ENCODE data around the gene IFIT1. TPM values are rescaled to one million over a fixed set of nuclear protein-coding genes. Genes with fewer than 3 reads are reported as not detected.
"Not testable (repeated sequence)": the region's sequence is repeated elsewhere in the genome, so short reads cannot be mapped to it uniquely, and the experiment has no call there.

The IFIT1 gene
- total RNA-seq, 1 experiment from 2014 or later: 2.4 TPM

- CTCF ChIA-PET: no interaction called here
- BruUV-seq (replicated peaks): no TSS peak
- H3K9me3 ChIP-seq (ENCODE audit: low read depth, low read length, poor library complexity, severe bottlenecking): no peaks in the 10 kb centered on the region
- no peak overlapping the region for H3K4me3 ChIP-seq (ENCODE audit: low read depth, low read length, poor library complexity, severe bottlenecking)
- no peak for DNase-seq (ENCODE audit: low spot score)
- no peak for TF ChIP-seq EZH2 (IDR thresholded peaks at IDR 0.05; ENCODE audit: borderline replicate concordance, low read depth, low read length, poor library complexity, severe bottlenecking)
- no peak for TF ChIP-seq CTCF (conservative IDR thresholded peaks at IDR 0.05; ENCODE audit: low read depth, low read length)
- intact Hi-C loops (cut with micrococcal nuclease; ENCODE audit: unreplicated experiment): no loop called here
- peaks cover 72% of the 10 kb centered on the region for H3K4me1 ChIP-seq (ENCODE audit: insufficient read depth, low read length, poor library complexity, severe bottlenecking)
- peak overlapping the region; percentile 88 for H3K27ac ChIP-seq (ENCODE audit: low read depth, low read length, poor library complexity, severe bottlenecking)
- POLR2A ChIA-PET (ENCODE audit: low non-redundant PET): no interaction called here
- no peaks in the 10 kb centered on the region for H3K27me3 ChIP-seq (replicated peaks; ENCODE audit: insufficient read depth, low read depth, low read length, poor library complexity)
- H3K36me3 ChIP-seq (ENCODE audit: insufficient read depth, low read length, poor library complexity, severe bottlenecking): no peaks in the 10 kb centered on the region
These were observed 43.9 kb upstream of the IFIT1 start for GRCh38 chr10:89348481-89348880.

- no TSS peak for BruUV-seq (replicated peaks)
- CTCF ChIA-PET: no interaction called here
These were observed 43.4 kb upstream of the IFIT1 start for GRCh38 chr10:89348975-89349374.

GRCh38 chr10:89350631-89351315, 41.6 kb upstream of the IFIT1 start:
- BruUV-seq (replicated peaks); CTCF ChIA-PET; DNase-seq (ENCODE audit: low spot score); H3K27me3 ChIP-seq (replicated peaks; ENCODE audit: insufficient read depth, low read depth, low read length, poor library complexity); H3K36me3 ChIP-seq (ENCODE audit: insufficient read depth, low read length, poor library complexity, severe bottlenecking); H3K9me3 ChIP-seq (ENCODE audit: low read depth, low read length, poor library complexity, severe bottlenecking); POLR2A ChIA-PET (ENCODE audit: low non-redundant PET); H3K4me3 ChIP-seq (ENCODE audit: low read depth, low read length, poor library complexity, severe bottlenecking); intact Hi-C loops (cut with micrococcal nuclease; ENCODE audit: unreplicated experiment): not testable (repeated sequence)
- H3K4me1 ChIP-seq (ENCODE audit: insufficient read depth, low read length, poor library complexity, severe bottlenecking): peaks cover 71% of the 10 kb centered on the region
- peak overlapping the region; percentile 84 for H3K27ac ChIP-seq (ENCODE audit: low read depth, low read length, poor library complexity, severe bottlenecking)

More at GRCh38 chr10:89348975-89349374, 43.4 kb upstream of the IFIT1 start:
- POLR2A ChIA-PET (ENCODE audit: low non-redundant PET): no interaction called here
- H3K27me3 ChIP-seq (replicated peaks; ENCODE audit: insufficient read depth, low read depth, low read length, poor library complexity): no peaks in the 10 kb centered on the region
- TF ChIP-seq CTCF (conservative IDR thresholded peaks at IDR 0.05; ENCODE audit: low read depth, low read length): no peak
- no peak for TF ChIP-seq EZH2 (IDR thresholded peaks at IDR 0.05; ENCODE audit: borderline replicate concordance, low read depth, low read length, poor library complexity, severe bottlenecking)
- H3K27ac ChIP-seq (ENCODE audit: low read depth, low read length, poor library complexity, severe bottlenecking): peak overlapping the region; percentile 88
- no peak for DNase-seq (ENCODE audit: low spot score)
- no peaks in the 10 kb centered on the region for H3K9me3 ChIP-seq (ENCODE audit: low read depth, low read length, poor library complexity, severe bottlenecking)
- peaks cover 72% of the 10 kb centered on the region for H3K4me1 ChIP-seq (ENCODE audit: insufficient read depth, low read length, poor library complexity, severe bottlenecking)
- intact Hi-C loops (cut with micrococcal nuclease; ENCODE audit: unreplicated experiment): no loop called here
- no peaks in the 10 kb centered on the region for H3K36me3 ChIP-seq (ENCODE audit: insufficient read depth, low read length, poor library complexity, severe bottlenecking)
- no peak overlapping the region for H3K4me3 ChIP-seq (ENCODE audit: low read depth, low read length, poor library complexity, severe bottlenecking)

- ChIA-PET POLR2A (ENCODE audit: low non-redundant PET) (no interaction called here), CTCF (no interaction called here)
- Histone ChIP-seq H3K4me3 (ENCODE audit: low read depth, low read length, poor library complexity, severe bottlenecking) (no peak overlapping the region), H3K36me3 (ENCODE audit: insufficient read depth, low read length, poor library complexity, severe bottlenecking) (no peaks in the 10 kb centered on the region), H3K27ac (ENCODE audit: low read depth, low read length, poor library complexity, severe bottlenecking) (peak overlapping the region; percentile 84), H3K27me3 (replicated peaks; ENCODE audit: insufficient read depth, low read depth, low read length, poor library complexity) (no peaks in the 10 kb centered on the region), H3K9me3 (ENCODE audit: low read depth, low read length, poor library complexity, severe bottlenecking) (no peaks in the 10 kb centered on the region), H3K4me1 (ENCODE audit: insufficient read depth, low read length, poor library complexity, severe bottlenecking) (peaks cover 66% of the 10 kb centered on the region)
- DNase-seq (ENCODE audit: low spot score): no peak
- no TSS peak for BruUV-seq (replicated peaks)
- no peak for TF ChIP-seq CTCF (conservative IDR thresholded peaks at IDR 0.05; ENCODE audit: low read depth, low read length)
- no peak for TF ChIP-seq EZH2 (IDR thresholded peaks at IDR 0.05; ENCODE audit: borderline replicate concordance, low read depth, low read length, poor library complexity, severe bottlenecking)
- intact Hi-C loops (cut with micrococcal nuclease; ENCODE audit: unreplicated experiment): no loop called here
These were observed 41.0 kb upstream of the IFIT1 start for GRCh38 chr10:89351412-89351779.
